Measurements from ENCODE around the gene WFDC1.

WFDC1 gene

GRCh38 chr16:84294531-84295142 is at the start of gene WFDC1:
WFDC1 (plus strand) TSS chr16:84294878; CDS start chr16:84294972, 94 bp downstream.
- no peak for DNase-seq (ENCODE audit: low spot score)

GRCh38 chr16:84245956-84246678 is 48.6 kb upstream of the WFDC1 start:
- DNase-seq (ENCODE audit: low spot score): no peak

GRCh38 chr16:84246679-84247077 is 48.0 kb upstream of the WFDC1 start:
- DNase-seq (ENCODE audit: low spot score): no peak

- no peak for DNase-seq (ENCODE audit: low spot score)
Observed at GRCh38 chr16:84247331-84247730, 47.3 kb upstream of the WFDC1 start.

GRCh38 chr16:84247844-84248243 is 46.8 kb upstream of the WFDC1 start:
- DNase-seq (ENCODE audit: low spot score): no peak

- no peak for DNase-seq (ENCODE audit: low spot score)
Observed at GRCh38 chr16:84252184-84252583, 42.5 kb upstream of the WFDC1 start.

GRCh38 chr16:84253173-84253572 is 41.5 kb upstream of the WFDC1 start:
- no peak for DNase-seq (ENCODE audit: low spot score)

GRCh38 chr16:84254062-84254461 is 40.6 kb upstream of the WFDC1 start:
- DNase-seq (ENCODE audit: low spot score): no peak

- DNase-seq (ENCODE audit: low spot score): no peak
Observed at GRCh38 chr16:84255050-84255810, 39.4 kb upstream of the WFDC1 start.

GRCh38 chr16:84258266-84258665 is 36.4 kb upstream of the WFDC1 start:
- no peak for DNase-seq (ENCODE audit: low spot score)

- no peak for DNase-seq (ENCODE audit: low spot score)
Observed at GRCh38 chr16:84259691-84260090, 35.0 kb upstream of the WFDC1 start.

GRCh38 chr16:84260766-84261554 is 33.7 kb upstream of the WFDC1 start:
- DNase-seq (ENCODE audit: low spot score): no peak

GRCh38 chr16:84262031-84262430 is 32.6 kb upstream of the WFDC1 start:
- DNase-seq (ENCODE audit: low spot score): no peak

GRCh38 chr16:84262939-84263338 is 31.7 kb upstream of the WFDC1 start:
- no peak for DNase-seq (ENCODE audit: low spot score)

GRCh38 chr16:84266451-84266850 is 28.2 kb upstream of the WFDC1 start:
- DNase-seq (ENCODE audit: low spot score): peak; percentile 60

- no peak for DNase-seq (ENCODE audit: low spot score)
Observed at GRCh38 chr16:84267380-84267779, 27.3 kb upstream of the WFDC1 start.

- DNase-seq (ENCODE audit: low spot score): no peak
Observed at GRCh38 chr16:84268291-84269040, 26.2 kb upstream of the WFDC1 start.

GRCh38 chr16:84270071-84270470 is 24.6 kb upstream of the WFDC1 start:
- no peak for DNase-seq (ENCODE audit: low spot score)

- DNase-seq (ENCODE audit: low spot score): no peak
Observed at GRCh38 chr16:84270531-84270930, 24.1 kb upstream of the WFDC1 start.

GRCh38 chr16:84271037-84271436 is 23.6 kb upstream of the WFDC1 start:
- no peak for DNase-seq (ENCODE audit: low spot score)

GRCh38 chr16:84271866-84272265 is 22.8 kb upstream of the WFDC1 start:
- no peak for DNase-seq (ENCODE audit: low spot score)
